Stimulated activated CD4-positive, alpha-beta T cell treated with anti-CD3 and anti-CD28 coated beads, Interleukin-4, amount 100 ng/mL, for 4 hours (primary cell): ENCODE measurements around the gene CST8.

Experiments used
- DNase-seq, 2 experiments: peaks; one replicate each; pipeline ENCODE4 v3.0.0-alpha.2; 2020

Gene CST8

DNA sequence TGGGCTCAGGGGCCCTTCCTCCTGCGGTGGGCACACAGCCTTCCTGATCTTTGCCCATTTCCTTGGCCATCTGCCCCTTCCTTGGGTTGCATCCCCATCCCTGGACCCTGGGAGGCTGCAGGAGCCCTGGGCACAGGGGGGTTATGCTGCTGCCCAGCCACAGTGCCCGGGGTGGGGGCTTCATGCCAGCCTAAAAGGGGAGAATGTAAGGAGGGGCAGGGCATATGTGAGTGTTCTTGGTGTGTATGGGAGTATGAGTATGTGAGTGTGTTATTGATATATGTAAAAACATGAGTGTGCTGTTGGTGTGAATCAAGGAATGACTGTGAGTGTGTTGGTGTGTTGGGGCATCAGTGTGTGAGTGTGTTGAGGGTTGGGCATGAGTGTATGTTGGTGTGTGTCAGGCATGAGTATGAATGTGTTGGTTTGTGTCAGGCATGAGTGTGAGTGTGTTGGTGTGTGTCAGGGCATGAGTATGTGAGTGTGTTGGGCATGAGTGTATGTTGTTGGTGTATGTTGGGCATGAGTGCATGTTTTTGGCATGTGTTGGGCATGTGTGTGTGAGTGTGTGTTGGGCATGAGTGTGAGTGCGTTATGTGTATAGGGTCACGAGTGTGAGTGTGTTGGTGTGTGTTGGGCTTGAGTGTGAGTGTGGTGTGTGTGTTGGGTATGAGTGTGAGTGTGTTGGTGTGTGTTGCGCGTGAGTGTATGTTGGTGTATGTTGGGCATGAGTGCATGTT is 14.7 kb upstream of the CST8 start:
- DNase-seq = no peak

DNA sequence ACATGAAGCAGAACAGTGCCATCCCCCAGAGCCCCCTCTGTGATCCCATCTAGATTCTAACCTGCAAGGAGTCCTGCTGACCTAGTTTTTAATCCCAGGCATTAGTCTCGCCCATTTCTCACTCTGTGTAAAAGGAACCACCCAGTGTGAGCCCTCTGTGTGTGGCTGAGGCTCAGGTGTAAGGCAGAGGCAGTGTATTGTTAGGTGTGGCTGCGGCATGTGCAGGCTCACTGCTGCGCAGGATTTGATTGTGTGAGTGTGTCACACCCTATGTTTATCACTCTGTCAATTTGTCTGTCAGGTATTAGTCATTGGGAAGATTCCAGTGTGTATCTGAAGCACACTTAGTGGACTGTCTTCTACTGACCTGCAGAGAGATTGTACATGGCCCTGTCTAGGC is 13.7 kb upstream of the CST8 start:
- DNase-seq = no peak

DNA sequence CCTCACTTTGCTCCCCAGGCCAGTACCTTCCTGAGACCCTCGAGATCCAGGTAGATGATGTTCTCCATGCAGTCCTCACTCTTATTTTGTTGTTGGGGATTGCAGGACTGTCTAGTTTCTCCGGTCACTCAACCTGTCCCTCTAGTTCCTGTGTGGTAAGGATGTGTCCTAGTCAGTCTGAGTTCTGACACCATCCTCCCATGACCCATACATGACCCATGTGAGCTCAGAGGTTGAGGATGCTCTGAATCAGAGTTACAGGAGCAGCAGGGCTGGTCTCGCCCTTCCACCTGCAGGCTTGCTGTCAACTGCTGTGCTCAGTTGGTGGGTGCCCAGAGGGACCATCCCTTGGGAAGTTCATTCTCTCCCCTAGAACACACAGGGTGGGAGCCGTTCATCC is 11.9 kb upstream of the CST8 start:
- no peak for DNase-seq

DNA sequence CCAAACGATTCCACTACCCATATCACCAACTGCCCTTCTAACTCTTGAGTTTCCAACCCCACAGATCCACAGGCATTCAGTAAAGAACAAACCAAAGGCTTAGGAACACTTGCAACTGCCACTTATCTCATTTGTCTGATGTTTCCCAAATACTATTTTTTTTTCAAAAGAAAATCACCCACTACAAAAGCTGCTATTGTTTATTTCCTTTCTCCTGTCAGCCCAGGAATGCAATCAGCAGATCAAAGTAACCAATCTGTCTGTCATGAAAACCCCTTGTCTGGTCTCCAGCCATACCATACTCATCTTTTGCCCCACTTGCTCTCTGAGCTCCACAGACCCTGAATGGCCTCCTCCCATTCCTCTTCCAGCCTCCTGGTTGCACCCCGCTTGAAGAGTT is 8.8 kb upstream of the CST8 start:
- no peak for DNase-seq

DNA sequence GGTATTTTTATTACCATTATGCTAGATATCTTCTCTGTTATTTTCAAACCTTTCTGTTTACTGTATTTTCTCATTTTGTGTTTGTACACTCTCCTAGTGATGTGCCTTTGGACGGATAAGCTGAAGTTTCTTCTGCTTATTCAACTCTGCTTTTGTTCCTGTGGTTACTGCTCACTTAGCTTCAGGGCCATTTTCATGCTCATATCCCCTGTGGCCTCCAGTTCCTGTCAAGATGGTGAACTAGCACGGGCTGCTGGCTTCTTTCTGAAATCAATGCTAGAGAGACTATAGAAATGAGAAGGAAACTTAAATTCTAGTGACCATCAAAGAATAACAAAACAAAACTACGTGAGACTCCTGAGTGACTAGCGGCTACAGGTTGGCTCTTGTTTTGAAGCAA is 6.8 kb upstream of the CST8 start:
- no peak for DNase-seq

DNA sequence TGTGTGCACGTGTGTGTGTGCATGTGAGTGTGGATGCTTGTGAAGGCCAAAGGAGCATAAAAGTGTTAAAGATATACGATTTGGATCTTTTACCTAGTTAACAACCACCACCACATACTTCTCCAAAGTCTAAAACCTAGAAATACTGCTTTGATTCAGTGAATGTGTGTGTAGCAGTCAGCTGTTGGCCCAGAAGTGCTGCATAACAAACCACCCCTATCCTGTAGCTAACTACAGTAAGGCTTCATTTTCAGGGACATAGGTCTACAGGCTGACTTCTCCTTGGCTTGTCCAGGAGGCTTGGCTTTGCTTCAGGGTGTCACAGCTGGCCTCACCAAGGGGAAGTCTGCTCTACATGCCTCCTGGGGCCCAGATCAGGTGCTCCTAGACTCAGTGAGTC is 2.4 kb upstream of the CST8 start:
- DNase-seq = no peak

DNA sequence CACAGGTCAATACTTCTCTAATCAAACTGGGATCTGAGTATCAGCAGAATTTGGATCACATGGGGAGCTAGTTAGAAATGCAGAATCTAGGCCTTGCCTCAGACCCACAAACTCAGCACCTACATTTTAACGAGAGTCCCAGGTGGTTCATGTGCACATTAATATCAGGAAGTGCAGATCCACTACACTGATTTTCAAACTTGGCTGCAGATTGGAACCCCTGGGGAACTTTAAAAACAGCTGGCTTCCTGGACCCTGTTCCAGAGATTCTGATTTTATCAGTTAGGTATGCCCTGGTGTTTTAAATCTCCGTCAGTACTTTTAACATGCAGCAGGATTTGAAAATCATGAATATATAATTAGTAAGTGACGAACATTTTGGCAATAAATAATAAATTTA is 1.9 kb upstream of the CST8 start:
- DNase-seq = no peak

DNA sequence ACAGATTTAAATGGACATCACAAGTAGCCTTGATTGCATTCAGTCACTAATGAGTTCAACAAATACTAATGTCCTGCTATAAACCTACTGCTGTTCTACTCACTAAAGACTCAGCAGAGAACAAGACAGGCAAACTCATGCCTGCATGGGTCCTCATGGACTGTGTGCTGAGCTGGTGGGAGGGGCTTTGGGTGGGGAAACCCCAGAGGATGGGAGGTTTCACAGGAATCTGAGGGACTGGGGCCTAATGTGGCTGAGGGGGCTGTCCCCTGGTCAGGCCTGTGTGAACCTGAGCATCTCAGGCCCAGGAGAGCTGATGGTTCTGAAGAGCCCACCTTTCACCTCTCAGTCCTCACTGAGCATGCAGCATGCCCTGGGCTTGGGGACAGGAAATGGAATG is 1.4 kb downstream of the CST8 start:
- DNase-seq = no peak

DNA sequence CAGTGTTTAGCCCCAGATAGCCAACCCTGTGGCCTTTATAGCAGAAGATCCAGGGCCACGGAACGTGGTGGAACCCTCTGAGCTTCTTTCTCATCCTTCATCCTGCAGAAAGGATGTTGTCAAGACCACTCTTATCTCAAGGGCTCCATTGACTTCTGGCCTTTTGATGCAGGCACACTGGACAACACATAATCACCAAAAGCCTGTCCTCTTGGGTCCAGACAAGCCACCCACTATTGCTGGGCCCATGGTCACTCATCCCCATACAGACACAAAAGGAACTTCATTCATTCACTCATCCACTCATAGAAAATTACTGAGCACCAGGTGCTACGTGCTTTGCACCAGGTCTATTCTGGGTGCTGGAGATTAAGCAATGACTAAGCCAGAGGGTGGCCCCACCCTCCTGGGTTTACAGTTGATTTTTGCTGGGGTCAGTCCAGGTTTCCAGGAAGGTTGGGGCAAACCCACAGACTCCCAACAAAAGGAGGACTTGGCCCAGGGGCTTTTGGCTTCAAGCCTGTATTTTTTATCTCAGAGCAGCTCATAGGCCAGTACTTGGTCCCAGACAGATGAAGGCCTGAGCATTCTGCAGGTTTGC is 2.4 kb downstream of the CST8 start:
- DNase-seq = no peak

DNA sequence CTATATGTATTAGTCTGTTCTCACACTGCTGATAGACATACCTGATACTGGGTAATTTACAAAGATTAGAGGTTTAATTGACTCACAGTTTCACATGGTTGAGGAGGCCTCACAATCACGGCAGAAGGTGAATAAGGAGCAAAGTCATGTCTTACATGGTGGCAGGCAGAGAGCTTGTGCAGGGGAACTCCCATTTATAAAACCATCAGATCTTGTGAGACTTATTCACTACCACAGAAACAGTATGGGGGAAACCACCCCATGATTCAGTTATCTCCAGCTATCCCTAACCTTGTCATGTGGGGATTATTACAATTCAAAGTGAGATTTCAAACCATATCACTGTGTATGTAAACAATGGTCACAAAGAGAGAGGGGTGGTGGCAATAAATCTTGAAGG is 6.6 kb downstream of the CST8 start:
- DNase-seq = no peak

DNA sequence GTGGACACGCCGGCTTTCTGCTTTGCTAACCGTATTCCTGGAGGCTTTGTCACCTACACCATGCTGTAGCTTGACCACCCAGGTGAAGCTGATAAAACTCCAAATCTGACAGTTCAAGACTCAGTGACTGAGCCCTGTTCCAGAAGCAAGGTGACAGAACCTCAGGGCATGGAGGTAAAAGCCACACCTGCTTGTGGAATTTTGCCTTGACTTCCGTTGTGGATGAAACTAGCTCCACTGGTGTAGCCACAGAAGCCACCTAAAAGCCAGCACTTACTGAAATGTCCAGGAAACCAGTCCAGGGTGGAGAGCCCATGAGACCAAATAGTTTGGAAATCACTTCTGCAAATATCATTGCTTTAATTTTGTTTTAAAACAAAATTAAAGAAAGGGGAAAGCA is 11.0 kb downstream of the CST8 start:
- DNase-seq = no peak

DNA sequence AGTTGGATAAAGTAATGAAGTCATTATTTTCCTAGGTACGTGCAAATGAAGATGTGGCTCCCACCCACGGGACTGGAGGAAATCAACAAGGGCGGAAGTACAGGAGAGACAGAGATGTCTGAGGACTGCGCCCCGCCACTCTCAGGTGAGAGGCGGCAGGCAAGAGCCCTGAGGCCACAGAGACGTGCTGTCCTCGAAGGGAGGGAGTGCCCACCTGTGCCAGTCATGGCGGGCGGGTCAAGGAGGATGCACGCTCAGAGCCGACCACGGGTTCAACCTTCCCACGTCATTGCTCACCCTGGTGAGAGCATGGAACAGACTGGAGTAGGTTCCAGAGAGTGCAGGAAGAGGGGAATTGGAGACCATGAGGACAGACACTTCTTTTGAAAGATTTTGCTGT is 12.7 kb downstream of the CST8 start:
- no peak for DNase-seq

DNA sequence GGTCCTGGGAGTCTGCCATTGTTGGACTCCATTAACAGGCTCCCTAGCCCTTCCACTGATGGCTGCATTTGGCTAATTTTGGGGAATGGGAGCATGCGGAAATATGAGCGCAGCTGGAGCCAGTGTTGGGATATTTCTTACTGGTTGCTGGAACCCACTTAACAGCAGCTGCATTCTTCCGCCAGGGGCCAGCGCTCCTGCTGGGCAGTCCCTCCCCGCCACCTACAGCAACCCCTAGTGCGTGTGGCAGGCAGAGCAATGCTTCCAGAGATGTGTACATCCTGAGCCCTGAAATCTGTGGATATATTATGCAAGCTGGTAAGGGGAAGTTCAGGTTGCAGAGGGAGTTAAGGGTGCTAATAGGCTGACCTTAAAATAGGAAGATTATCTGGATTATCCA is 16.4 kb downstream of the CST8 start:
- no peak for DNase-seq

DNA sequence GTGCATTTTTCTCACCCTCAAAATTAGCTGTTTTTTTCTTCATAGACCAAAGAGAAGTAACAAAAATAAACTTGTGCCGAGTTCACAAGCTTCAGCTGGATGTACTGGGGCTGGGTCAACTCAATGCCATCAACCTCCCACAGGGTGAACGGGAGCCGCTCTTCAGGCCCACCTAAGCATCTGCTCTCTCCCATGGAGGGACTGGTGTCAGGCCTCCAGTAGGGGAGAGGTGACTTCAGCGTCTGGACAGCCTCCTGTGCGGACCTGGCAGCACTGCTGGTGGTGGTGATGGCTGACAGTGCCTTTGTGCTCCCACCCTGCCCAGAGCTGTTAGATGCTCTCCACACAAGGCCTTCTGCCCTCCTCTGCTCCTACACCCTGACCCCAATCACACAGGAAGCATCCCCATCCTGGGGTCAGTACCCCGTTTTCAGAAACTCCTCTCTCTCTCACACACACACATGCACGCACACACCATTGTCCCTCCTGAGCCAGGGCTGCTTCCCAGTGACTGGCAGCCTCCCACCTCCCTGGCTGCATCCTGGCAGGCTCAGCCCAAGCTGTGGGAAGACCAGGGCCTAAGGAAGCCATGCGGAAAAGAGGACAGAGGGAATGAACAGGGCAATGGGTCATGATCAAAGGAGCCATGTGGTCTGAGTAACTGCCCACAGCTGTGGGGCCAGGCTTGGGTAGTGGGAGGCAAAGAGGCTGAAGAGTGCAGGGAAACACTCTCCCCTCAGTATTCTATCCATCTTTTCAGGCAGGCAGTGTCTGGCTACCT is 17.7 kb downstream of the CST8 start:
- no peak for DNase-seq

DNA sequence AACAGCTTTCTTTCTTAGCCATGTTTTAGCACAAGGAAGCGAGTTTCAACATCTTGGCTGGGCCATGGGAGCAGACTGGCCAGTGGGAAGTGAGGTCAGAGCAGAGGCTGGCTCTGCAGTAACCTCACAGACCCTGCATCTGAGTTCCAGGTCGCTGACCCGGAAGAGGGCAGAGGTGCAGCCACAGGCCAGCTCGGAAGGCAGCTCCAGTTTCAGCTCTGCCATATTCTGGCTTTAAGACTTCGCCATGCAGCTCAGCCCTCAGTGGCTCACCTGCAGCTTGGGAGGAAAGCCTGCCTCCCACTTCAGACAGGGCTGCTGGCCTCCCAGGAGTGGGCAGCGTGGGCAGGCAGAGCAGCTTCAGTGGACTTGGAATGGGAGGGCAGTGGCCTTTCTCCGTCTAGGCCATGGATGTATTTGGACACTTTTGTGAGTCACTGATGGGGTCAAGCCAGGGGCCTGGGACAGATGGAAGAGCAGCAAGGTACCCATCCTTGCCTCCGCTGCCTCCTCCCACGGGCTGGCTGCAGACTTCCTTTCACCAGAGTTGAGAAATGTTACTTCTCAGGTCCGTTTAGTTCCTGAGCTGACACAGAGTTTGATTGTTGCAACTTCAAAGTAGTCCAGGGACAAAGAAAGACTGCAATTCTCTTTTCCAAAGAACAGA is 18.5 kb downstream of the CST8 start:
- DNase-seq = no peak

DNA sequence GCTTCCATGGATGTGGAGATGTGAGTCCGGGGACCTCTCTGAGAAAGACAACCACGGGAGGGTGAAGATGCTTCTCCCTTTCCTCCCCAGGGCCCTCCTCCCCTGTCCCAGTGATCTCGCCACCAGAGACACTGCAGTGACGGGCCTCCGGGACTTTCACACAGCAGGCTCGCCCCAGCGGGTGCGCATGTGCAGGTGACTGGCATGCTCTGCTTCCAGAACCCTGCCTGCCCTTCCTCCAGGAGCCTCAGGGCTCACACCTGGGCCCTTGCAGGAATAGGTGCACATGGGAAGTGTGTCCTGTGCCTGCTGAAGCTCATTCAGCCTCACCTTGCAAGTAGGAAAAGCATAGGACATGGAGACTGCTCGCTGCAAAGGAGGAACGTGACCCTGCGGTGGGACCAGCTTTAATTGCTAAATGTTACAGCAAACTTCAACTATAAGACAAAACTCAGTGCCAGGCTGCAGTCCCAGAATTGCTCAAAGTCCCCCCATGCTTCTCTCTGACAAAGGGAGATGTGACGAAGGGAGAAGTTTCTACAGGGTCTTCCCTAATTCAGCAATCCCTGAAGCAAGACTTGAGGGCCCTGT is 19.2 kb downstream of the CST8 start:
- no peak for DNase-seq

DNA sequence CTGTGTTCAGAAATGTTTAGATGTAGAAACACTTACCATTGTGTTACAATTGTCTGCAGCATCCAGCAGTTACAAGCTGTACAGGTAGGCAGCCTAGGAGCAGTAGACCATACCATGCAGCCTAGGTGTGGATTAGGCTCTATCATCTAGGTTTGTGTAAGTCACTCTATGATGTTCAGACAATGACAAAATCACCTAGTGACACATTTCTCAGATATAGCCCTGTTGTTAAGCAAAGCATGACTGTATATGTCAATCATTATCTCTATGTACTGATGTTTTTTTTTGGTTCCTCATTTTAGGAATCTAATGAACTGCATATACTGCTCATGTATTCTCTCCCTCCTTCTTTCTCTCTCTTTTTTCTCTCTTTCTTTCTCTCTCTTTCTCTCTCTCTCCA is 22.2 kb downstream of the CST8 start:
- DNase-seq = no peak

DNA sequence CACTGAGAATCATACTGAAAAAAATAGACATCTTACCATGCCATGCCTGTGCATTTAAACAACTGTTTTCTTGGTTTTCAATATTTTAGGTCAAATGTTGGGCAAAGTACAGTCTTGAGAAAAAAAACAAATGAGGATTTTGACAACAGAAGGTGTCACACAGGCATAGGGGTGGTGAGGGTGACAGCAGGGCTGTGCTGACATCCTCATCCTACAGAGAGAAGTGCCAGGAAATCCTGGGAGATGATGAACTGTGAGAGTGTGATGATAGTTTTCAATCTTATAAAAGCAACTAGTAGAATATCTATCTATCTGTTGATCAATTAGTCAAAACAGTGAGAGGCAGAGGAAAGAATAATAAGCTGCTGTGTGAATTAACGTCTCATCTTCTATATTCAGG is 23.9 kb downstream of the CST8 start:
- DNase-seq = no peak

DNA sequence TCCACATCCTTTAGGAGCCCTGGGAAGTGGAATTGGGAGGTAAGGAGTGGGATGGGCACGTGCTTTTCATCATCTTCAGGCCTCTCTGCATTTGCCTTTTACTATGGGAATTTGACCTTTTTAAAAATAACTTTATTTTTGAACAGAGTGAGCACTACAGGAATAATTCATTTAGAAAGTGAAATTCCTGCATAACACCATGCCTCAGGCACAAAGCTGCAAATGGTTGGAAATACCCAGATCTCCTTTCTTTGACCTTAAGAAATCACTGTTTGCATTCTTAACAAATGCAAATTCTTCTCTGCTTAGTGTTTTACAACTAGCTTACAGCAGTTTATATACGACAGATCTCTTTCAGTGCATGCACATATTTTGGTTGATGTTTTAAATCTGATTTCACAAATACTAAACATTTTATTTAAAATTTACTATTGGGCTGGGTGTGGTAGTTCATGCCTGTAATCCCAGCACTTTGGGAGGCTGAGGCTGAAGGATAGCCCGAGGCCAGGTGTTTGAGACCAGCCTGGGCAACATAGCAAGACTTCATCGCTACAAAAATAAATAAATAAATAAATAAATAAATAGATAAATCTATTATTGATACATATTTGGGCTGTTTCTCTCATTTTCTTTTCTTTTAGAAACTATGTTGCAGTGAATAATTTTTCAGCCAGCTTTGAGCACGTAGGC is 24.5 kb downstream of the CST8 start:
- no peak for DNase-seq

DNA sequence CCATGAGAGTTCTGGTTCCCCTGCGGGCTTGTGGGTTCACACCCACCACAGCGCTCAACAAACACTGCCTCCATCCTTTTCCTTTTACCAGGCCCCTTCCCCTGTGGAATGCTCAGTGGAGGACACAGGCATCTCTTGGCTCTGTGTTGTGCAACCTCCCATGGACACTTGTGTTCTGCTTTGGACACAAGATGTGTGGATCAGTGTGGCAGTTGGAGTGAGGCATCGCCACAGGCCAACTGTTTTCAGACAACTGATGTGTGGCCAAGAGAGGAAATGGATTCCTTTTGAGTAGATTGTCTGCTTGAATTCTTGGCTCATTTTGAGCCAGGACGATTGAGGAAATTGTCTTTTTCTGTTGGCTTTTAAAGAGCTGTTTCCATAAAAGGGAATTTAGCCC is 26.8 kb downstream of the CST8 start:
- no peak for DNase-seq

DNA sequence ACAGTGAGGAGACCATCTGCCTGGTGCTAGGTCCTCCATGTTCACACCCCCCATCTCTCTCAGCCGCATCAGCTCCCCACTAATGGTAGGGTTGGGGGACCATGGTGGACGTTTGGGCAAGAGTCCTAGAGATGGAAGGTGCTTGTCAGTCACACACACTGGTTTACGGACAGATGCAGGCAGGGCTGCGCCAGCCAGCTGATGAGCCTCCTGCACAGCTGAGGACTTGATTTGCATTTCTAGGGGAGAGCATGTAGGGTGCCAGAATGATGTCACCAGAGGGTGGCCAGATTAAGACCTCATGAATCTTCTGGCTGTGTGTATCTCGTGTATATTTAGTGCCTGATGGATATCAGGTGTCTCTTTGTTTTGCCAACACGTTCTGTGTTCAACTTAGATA is 28.6 kb downstream of the CST8 start:
- DNase-seq = no peak

DNA sequence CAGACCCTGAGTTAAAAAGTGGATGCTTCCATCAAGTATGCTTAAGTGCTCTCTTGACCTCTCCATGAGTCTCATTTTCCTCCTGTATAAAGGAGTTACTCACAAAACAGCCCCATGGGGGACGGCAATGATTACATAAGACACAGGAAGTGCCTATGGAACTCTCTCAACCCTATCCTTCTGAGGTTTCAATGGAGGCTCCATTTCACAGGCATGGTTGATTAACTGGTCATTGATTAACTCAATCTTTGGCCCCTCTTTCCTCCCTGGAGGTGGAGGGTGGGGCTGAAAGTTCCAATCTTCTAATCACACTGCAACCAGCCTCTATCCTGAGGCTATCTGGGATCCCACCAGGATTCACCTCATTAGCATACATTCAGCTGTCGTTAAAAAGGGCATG is 29.3 kb downstream of the CST8 start:
- DNase-seq = no peak

DNA sequence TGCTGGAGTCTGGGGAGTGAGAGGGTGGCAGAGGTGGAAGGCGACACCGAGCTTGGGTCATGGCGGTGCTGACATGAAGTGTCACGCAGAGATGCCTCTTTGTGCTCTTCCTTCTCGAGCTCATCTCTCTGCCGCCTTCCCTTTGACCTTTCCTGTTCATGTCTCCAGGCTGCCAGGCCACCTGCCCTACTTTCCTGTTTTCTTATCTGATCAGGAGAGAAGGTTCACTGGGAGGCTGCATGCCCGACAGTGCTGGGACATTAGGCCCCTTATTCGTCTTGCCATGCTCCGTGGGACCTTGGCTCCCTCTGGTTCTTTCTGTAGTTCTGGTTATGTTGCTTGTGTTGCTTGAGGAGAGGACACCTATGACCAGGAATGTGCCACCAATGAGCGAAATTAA is 33.2 kb downstream of the CST8 start:
- DNase-seq = no peak
